AG10803 (cell line): ENCODE results near the gene LPP.

ENCODE experiments used
- DNase-seq: peaks from one replicate; pipeline ENCODE4 v3.0.0; 2010; ENCODE audit warnings: low read depth
- H3K4me3 ChIP-seq: 2 replicates; pipeline ENCODE4 v1.5.1; 2011; ENCODE audit warnings: mild to moderate bottlenecking, low read length, control low read depth
- CTCF ChIP-seq: conservative IDR thresholded peaks from 2 replicates; pipeline ENCODE4 v1.5.1; 2011; ENCODE audit warnings: mild to moderate bottlenecking, low read length, control low read depth, inconsistent platforms

LPP gene

GRCh38 chr3:188154014-188154808 lies at the start of gene LPP:
TSS of gene LPP (plus strand) at chr3:188154157. CDS start at chr3:188406121, 251,964 bp downstream.
- H3K4me3 ChIP-seq: peak within 1 kb of the TSS; percentile 92
- DNase-seq: peak; percentile 87
- no peak for TF ChIP-seq CTCF

GRCh38 chr3:188106006-188106405 lies 48.0 kb upstream of the LPP start:
- no peak for DNase-seq
- no peak for TF ChIP-seq CTCF

GRCh38 chr3:188106454-188106853 lies 47.5 kb upstream of the LPP start:
- no peak for DNase-seq
- H3K4me3 ChIP-seq: no peak overlapping the region
- TF ChIP-seq CTCF: no peak

More at GRCh38 chr3:188106006-188106405, 48.0 kb upstream of the LPP start:
- no peak overlapping the region for H3K4me3 ChIP-seq

GRCh38 chr3:188106887-188107830 lies 46.8 kb upstream of the LPP start:
- no peak overlapping the region for H3K4me3 ChIP-seq
- no peak for TF ChIP-seq CTCF
- DNase-seq: no peak

GRCh38 chr3:188108703-188109412 lies 45.1 kb upstream of the LPP start:
- peak; percentile 8 for DNase-seq
- no peak for TF ChIP-seq CTCF
- no peak overlapping the region for H3K4me3 ChIP-seq

- DNase-seq: no peak
- TF ChIP-seq CTCF: no peak
- no peak overlapping the region for H3K4me3 ChIP-seq
These were observed 42.9 kb upstream of the LPP start for GRCh38 chr3:188111002-188111584.
